ENCODE measurements around the gene OR14A16.

OR14A16 gene, protein sequence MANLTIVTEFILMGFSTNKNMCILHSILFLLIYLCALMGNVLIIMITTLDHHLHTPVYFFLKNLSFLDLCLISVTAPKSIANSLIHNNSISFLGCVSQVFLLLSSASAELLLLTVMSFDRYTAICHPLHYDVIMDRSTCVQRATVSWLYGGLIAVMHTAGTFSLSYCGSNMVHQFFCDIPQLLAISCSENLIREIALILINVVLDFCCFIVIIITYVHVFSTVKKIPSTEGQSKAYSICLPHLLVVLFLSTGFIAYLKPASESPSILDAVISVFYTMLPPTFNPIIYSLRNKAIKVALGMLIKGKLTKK

DNA sequence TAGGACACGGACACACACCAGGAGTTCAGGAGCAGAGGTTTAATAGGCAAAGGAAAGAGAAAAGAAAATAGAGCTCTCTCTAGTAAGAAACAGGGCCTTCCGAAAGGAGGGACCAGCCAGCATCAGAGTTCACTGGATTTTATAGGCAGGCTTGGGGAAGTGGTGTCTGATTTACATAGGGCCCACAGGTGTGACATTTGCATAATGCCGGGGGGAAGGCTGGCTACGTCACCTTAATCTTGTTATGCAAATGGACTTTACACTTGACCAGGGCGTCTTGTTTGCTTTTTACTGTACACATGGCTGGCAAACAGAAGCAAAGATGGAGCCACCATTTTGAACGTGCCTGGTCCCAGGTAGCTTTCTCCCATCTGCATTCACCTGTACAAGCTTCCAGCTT, at the start of gene OR14A16:
Gene OR14A16, minus strand, starts transcription at position 97 of the 400 bp plus-strand sequence. CDS start 8,390 bp downstream, outside the sequence.
- no peak for DNase-seq

DNA sequence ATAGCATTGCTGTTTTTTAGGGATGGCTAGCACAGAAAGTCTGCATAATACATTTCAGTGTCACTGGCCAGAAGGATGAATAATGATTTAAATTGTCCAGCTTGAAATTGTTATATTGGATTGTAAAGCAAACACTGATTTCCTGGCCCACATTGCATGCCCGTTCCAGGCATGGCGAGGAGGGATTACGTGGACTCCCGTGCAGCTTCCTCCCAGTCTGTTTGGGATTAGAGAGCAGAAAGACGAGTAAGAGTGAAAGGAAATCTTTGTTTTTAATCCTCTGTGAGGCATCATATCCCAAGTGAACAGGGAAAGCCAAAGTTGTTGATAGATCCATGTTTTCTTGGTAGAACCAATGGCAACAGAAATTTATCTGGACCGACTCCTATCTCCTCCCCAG, 41.5 kb upstream of the OR14A16 start:
- no peak for DNase-seq

DNA sequence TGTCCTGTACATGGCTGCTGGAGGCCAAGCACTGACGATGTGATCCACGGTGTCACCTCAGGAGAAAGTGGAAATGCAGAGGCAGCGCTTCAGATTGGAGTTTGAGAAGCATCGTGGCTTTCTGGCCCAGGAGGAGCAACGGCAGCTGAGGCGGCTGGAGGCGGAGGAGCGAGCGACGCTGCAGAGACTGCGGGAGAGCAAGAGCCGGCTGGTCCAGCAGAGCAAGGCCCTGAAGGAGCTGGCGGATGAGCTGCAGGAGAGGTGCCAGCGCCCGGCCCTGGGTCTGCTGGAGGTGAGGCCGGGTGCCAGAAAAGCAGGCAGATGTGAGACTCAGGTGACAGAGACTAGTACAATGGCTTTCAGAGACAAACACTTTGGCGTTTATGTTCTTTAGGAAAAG, 40.7 kb upstream of the OR14A16 start:
- no peak for DNase-seq

DNA sequence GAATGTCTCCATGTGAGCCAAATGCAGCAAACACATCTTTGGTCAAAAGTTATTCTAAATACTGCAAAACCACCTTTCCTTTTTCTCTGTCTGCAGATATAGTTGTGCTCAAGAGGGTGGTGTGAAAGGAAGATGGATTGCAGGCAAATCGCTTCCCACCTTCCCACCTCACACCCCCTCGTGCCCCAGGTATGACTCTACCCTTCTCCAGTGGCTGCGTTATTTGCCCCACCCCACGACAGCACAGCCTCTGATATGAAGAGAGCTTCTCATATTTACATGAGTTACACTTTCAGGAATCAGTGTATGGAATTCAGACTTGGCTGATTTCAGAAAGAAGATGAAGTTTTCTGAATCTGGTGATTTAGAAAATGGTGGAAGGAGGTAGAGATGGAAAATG, 38.8 kb upstream of the OR14A16 start:
- no peak for DNase-seq

DNA sequence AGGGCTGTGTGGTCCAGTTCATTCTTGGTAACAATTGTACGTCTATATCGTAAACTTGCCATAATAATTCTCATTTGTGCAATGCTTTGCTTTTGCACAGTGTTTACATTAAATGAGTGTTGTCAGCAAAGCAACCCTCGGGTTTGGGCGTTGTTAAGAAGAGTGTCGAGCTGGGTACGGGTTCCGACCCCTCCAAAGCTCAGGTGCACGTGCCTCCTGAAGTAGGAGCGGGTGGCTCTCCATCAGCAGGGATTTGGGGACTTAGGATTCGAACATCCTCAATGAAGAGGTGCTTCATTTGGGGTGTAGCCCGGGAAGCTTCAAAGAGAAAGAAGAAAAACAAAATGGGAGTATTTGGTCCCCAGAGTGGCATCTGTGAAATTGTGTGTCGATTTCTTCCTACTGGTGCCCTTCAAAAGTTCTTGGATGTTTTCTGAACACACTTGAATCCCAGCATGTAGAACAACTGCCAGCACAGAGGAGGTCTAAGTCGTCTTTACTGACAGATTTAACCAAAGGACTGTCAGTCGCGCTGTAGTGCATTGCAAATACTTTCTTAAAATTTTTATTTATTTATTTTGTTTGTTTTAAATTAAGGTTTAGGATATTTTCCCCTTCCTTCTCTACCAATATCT, 34.2 kb upstream of the OR14A16 start:
- DNase-seq = no peak

DNA sequence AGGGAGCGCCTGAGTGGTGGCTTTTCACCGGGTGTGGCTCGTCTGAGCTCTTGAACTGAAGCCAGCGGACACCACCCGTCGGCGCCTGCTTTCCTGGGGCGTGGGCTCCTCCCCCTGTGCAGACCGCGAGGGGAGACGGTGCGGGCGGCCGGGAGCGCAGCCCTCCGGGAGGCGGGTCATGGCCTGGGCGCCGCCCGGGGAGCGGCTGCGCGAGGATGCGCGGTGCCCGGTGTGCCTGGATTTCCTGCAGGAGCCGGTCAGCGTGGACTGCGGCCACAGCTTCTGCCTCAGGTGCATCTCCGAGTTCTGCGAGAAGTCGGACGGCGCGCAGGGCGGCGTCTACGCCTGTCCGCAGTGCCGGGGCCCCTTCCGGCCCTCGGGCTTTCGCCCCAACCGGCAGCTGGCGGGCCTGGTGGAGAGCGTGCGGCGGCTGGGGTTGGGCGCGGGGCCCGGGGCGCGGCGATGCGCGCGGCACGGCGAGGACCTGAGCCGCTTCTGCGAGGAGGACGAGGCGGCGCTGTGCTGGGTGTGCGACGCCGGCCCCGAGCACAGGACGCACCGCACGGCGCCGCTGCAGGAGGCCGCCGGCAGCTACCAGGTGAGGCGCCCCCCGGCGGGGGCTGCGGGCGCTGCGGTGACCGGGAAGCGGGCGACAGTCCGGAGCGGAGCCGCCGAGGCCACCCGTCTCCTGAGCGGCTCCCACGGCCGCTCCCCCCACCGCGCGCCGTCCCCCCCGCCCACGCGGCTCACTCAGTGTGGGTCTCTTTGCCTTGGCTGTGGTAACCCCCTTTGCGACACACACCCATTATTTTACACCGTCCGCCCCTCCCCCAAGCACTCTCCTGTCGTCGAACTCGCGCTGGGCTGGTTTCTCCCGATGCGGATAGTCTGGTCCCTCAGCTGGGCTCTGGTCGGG, 33.4 kb upstream of the OR14A16 start, which contains the start of gene TRIM58:
Gene TRIM58, plus strand, starts transcription at position 119 of the 916 bp plus-strand sequence. Its CDS starts 60 bp downstream, at position 179.
- no peak for DNase-seq

DNA sequence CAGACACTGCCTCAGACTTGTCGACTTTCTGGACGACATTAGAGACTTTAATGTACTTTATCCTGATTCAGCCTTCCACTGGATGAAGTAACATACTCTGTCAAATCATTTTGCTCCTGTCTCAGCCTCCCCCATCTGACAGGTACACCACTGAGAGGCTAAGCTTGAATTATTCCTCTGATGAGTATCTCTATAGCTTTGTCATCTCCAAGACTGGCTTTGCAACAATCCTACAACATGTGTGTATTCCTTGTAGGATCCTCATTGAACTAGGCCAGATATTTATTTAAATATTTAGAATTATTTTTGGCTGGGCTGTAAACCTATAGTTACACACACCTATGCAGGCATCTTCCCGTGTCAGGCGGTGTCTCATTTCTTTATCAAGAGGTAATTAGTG, 32.0 kb upstream of the OR14A16 start:
- DNase-seq = no peak

DNA sequence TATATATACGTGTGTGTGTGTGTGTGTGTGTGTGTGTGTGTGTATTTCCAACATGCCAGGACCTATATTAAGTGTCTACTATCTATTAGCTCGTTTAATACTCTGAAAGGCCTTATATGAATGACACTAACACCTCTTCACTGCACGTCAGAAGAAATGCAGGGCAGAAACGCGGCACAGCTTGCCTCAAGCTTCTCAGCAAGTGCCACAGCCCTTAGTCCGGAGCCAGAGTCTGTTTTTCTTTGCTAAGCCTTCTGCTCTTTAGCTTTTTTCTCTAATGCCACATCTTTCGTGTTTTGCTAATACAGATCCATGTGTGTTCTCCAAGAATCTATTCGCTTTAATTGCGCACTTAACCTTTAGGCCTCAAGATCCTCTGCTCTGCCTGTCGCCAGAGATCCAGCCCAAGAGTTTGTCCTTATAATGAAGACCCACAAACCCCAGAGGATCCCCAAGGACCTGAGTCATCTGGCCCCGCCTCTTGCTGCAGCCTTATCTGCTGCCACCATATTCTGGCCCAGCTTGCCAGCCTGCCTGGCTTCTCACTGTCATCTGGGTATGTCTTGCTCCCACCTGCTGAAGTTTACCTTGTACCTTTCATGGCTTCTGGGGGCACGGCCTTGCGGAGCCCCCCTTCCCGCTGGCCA, 31.1 kb upstream of the OR14A16 start:
- DNase-seq = no peak

DNA sequence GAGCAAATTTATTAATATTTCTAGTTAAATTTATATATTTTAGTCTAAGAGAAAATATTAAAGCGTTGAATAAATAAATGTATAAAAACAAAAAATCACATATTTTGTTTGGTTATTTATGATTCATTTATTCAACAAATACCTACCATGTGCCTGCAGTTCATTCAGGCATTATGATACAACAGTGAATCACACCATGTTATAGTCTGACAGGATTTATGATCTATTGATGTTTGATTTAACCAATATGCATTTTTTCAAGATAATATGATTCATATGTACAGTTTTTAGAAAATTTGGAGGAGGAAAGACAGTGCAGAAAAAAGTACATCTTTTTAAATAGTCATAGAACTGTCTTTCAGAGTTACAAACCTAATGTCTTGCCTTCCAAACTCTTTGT, 25.7 kb upstream of the OR14A16 start:
- DNase-seq = no peak

DNA sequence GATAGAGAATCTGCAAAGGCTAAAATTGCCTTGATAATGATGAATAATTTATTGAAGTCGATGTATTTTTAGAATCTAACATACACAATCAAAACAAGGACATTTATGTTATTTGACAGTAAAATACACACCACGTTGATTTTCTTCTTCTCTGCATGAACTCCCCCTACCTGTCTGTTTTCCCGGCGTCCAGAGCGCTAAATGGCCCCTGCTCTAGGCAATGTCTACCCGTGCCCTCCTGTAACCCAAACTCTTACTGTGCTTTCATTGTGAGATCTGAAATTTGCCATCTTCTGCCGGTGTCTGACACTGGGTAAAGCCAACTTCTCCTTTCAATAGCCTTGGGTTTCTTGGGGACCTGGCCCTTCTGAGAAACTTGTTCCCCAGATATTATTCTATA, 24.4 kb upstream of the OR14A16 start:
- no peak for DNase-seq

DNA sequence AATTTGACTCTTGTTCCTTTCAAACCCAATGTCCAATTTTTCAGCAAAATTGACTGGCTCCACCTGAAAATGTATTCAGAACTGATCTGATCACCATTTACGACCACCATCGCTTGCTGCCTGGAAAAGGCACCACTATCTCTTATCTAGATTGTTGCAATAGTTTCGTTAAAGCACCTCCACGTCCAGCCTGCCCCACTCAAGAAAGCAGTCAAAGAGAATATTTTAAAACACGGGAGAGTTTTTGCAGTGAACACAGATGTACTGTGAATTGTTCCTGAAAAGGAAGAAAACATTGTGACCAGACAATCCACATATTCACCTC, 21.7 kb upstream of the OR14A16 start:
- no peak for DNase-seq

DNA sequence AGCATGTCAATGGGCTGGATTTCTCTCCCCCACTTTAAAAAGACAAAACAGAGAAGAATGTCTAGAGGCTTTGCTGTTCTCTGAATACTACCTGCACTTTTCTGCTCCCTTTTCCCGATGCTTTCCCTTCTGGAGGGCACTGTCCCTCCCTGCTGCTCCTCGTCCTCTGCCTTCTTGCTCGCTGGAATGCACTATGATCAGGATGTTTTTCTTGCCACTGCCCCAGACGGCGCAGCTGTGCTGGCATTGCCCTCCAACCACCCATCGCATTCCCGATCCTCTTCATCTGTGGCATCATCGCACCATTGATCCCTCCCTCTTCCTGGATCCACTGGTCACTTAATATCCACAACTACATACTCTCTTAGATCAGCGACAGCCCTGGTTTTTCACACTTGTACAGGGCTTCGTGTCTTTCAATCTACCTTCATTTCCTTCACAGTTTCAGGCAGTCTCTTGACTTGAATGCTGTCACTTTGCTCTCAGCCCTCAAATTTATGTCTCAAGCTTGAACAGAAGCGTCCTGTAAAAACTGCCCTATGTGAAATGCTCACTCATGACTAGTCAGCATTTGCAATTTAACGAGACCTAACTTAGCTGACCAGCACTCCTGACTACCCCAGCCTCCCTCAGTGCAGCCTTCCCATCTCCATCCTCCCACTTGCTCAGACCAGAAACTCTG, 21.2 kb upstream of the OR14A16 start:
- DNase-seq = no peak

DNA sequence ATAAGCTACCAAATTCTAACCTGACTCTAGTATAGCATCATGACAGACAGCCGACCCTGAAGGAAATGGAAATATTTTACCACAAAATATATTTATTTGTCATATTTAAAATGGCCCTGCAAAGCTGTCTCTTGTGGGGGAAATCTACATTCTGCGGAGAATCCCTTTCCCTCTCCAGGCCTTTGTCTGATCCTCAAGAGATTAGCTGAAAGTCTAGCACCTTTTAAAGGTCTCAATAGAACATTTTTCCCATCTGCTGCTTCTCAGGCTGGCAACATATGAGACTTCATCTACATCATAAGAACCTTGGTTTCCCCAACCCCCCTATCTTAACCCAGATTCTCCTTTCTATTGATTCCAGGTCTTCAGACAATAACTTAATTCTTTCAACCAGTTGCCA, 19.5 kb upstream of the OR14A16 start:
- DNase-seq = no peak

DNA sequence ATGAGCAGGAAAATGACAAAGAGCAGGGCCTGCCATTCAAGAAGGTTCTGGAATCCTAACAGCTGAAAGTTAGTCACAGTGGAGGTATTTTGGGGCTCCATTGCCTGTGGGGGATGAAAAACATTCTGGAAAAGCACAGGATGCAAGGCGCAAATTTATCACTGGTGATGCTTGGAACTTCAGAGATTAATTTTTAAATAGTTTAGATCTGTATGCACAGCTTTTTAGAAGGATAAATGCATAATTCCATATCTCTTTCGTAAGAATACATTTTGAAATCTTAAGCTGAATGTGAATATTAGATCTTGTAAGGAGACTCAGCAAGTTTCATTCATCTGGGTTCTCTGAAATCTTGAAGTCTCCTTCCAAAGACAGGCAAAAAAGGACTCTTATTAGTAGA, 17.9 kb upstream of the OR14A16 start, which contains the start of gene OR11L1:
Gene OR11L1, minus strand, starts transcription at position 101 of the 400 bp plus-strand sequence. Its CDS starts 0 bp downstream, at position 101.
- no peak for DNase-seq

DNA sequence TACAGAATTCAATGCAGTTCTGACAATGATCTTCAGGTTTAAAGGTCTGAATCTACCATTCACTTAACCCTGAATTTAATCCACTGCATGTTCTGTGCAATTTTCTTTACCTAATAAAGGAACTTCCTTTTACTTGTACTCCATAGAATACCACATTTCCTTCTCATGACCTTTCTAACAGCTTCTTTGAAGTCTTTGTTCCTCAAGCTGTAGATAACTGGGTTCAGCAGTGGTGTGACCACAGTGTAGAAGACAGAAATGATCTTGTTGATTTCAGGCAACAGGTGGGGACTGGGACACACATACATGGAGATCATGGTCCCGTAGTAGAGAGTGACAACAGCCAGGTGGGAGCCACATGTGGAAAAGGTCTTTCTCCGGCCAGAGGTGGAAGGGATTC, 16.9 kb upstream of the OR14A16 start:
- DNase-seq = no peak

DNA sequence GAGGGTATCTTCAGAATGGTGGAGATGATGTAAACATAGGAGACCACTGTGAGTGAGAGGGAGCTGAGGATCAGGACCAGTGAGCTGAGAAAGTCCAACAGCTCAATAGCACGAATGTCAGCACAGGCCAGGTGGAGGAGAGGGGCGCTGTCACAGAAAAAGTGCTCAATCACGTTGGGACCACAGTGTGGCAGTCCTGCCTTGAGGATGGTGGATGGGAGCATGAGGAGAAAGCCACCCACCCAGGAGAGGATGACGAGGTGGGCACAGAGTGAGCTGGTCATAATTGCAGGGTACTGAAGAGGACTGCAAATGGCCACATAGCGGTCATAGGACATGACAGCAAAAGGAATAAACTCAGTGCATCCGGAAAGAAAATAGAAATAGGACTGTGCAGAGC, 9.7 kb upstream of the OR14A16 start:
- DNase-seq = no peak

DNA sequence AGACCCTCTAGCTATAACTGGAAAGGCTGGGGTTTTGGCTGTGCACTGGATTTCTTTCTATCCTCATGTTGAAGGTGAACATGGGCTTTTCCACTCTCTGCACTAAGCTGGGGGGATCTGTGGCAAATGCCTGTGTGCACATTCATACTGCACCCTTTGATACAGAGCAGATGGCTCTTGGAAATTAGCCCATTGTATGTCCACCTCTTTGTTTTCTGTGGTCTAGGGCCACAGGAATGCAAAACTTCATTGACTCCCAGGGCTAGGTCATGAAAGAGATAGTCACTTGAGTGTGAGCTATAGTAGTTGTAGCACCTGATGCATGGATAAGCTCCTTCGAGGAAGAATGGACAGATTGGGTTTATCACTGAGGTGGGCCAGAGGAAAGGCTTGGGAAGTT, 5.7 kb upstream of the OR14A16 start:
- no peak for DNase-seq

DNA sequence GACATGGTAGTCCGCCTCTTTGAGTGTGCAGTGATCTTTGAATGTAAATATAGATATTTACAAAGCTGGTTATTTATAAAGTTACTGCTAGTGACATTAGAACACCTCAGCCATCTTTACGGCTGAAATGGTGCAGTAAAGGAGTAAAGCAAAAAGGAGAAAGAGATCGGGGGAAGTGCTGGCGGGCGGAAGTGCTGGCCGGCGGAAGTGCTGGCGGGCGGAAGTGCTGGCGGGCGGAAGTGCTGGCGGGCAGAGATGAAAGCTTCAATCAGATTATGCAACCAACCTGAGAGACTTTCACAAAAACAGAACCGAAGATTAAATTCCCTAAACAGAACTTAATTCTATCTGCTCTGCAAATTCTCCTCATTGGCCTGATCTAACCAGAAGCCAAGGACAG, 1.4 kb upstream of the OR14A16 start:
- no peak for DNase-seq

DNA sequence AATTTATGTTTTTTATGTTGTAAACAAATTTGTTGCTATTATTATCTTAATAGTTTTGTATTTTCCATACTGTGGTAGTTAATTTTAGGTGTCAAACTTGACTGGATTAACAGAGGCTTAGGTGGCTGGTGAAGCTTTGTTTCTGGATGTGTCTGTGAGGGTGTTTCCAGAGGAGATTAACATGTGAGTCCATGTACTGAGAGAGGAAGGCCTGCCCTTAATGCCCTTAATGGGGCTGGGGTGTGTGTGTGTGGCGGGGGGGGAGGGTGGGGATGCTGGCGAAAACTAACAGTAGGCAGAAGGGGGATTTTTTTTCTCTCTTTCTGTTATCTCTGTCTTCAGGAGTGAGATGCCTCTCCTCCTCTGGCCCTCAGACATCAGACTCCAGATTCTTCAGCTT, 1.9 kb downstream of the OR14A16 start:
- no peak for DNase-seq

DNA sequence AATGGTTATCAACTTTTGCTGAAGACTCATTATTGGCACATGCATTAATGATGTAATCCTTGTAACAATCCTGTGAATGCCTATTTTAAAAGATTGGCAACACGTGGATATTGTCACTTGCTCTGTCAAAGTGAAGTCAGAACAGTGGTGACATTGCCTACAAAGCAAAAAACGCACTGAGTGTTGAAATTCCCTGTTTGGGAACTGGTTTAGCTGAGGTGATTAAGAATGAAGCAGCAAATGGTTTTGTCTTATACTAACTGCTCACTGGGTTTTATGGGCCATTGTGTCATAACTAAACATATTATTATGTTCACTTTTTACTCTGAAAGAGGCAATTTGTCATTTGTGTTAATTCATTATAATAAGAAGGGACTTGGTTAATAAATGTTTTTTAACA, 11.3 kb downstream of the OR14A16 start:
- no peak for DNase-seq

DNA sequence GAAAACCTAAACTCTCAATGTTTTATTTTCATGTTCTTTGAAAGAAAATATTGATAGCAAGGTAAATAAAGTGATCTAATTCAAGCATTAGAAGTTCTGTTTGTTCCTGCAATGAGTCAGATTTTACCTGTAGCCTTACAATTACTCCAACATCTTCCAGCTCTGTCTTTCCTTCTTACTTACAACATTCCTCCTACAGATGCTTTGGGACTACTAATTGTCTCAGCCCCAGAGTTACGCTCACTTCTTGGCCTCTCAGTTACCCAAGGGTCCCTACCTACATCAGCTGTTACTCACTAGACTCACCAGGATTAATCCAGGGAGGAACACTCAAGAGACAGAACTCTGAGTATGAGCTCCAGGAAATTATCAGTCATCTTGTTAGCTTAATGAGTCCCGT, 26.4 kb downstream of the OR14A16 start:
- no peak for DNase-seq

DNA sequence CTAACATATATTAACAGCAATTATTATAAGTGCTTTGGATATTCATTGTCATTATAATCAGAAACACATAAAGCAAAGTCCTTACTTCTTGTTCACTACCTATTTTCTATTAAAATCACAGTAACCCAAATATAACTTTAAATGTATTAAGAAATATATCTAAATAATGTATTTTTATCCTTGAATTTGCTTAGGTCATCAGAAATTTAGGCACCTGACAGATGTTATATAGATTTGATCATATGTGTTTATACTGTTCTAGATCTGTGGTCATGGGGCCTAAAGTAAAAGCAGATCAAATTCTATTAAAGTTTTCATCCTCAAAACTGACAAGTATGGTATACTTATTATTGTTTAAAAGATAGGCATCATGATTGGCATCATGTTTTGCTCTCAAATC, 54.3 kb downstream of the OR14A16 start:
- DNase-seq = no peak

All from midbrain (tissue), 1 donor.